GM18951 (cell line): ENCODE data around the gene DDIT3.
"Not testable (repeated sequence)": the region's sequence is repeated elsewhere in the genome, so short reads cannot be mapped to it uniquely, and the experiment has no call there.

Source experiments
- POLR2A ChIP-seq: IDR thresholded peaks from 4 replicates; pipeline ENCODE4 v1.6.1; 2011; ENCODE audit warnings: mild to moderate bottlenecking; ENCODE audit not compliant: insufficient read length, insufficient read depth; ENCODE audit errors: extremely low read depth
- in situ Hi-C: fragments of 300-500 bp; cut with MboI; formaldehyde crosslinking; loops from one replicate; pipeline ENCODE4 v1.12.0; 2022; ENCODE audit warnings: low sequenced_read_pairs, mixed read lengths, inconsistent platforms; ENCODE audit not compliant: unreplicated experiment

The DDIT3 gene

DNA sequence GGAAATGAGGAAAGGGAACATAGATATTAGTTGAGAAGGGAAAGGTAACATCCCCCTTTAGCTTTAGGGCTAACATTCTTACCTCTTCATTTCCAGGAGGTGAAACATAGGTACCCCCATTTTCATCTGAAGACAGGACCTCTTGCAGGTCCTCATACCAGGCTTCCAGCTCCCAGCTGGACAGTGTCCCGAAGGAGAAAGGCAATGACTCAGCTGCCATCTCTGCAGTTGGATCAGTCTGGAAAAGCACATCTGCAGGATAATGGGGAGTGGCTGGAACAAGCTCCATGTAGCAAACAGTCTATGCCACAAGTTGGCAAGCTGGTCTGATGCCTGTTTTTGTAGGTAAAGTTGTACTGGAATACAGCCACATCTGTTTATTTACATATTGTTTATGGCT is 3.1 kb downstream of the DDIT3 start:
- in situ Hi-C loops: no loop called here
- TF ChIP-seq POLR2A: no peak

DNA sequence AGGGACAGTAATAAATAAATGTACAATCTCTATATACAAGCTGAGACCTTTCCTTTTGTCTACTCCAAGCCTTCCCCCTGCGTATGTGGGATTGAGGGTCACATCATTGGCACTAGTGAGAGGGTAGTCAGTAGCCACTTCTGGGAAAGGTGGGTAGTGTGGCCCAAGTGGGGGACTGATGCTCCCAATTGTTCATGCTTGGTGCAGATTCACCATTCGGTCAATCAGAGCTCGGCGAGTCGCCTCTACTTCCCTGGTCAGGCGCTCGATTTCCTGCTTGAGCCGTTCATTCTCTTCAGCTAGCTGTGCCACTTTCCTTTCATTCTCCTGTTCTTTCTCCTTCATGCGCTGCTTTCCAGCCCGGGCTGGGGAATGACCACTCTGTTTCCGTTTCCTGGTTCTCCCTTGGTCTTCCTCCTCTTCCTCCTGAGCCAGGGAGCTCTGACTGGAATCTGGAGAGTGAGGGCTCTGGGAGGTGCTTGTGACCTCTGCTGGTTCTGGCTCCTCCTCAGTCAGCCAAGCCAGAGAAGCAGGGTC is 3.6 kb downstream of the DDIT3 start:
- in situ Hi-C loops: no loop called here
- TF ChIP-seq POLR2A: no peak

DNA sequence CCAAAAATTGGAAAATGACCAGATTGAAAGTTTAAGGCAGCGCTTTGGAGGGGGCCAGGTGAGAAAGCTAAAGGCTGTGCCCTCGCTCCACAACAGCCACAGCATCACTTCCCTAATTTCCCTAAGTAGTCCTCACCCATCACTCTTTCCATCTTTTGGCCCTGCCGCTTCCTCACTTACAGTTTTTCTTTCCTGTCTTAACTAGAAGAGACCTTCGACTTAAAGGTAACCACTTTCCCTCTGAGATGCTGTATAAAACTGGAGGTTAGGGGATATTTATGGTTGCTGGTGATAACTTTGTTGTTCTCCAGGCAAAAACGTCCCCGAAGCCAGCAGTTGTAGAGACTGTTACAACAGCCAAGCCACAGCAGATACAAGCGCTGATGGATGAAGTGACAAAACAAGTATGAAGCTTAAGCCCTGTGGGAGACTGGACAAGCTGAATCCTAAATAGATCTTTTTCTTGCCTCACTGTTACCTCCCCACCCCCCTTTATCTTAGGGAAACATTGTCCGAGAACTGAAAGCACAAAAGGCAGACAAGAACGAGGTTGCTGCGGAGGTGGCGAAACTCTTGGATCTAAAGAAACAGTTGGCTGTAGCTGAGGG is 4.3 kb downstream of the DDIT3 start:
- in situ Hi-C loops: no loop called here
- TF ChIP-seq POLR2A: no peak

DNA sequence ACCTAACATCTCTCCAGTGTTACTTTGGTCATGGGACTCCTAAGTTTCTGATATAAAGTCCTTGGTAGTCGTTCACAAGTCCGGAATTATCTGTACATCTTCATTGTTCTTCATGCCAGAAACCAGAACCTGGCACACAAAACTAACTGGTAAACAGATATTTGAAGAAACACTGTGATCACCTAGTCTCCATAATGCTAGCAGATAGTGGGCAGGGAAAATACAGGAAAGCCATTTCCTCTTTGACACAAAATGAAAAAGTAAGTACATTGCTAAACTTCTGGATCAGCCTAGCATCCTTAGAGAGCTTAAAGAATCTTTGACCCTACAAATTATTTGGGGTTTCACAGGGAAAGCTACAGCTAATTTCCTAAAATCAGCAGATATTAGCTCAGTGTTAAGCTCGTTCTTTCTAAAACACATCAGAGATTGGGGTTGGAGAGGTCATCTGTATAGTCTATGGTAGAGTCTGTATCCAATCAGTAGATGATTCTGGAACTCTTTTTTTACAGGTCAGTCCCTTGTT is 4.8 kb downstream of the DDIT3 start:
- no peak for TF ChIP-seq POLR2A
- in situ Hi-C loops: no loop called here

DNA sequence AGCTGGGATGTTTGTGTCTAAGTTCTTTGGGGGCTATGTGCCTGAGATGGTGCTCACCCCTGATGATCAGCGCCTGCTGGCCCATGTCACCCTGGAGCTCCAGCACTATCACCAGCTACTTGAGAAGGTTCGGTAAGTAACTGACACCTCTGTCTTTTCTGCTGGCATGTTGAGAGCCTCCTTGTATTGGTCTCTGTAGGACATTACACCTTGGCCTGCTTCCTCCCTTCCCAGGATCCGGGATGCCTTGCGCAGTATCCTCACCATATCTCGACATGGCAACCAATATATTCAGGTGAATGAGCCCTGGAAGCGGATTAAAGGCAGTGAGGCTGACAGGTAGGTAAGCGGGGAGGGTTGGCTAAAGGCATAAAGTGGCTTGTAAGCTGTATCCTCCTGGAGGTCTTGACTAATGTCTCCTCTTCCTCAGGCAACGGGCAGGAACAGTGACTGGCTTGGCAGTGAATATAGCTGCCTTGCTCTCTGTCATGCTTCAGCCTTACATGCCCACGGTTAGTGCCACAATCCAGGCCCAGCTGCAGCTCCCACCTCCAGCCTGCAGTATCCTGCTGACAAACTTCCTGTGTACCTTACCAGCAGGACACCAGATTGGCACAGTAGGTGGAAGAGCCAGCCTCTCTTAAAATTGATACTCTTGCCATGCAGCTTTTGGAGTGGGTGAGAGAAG is 5.5 kb downstream of the DDIT3 start:
- in situ Hi-C loops: no loop called here
- TF ChIP-seq POLR2A: no peak

DNA sequence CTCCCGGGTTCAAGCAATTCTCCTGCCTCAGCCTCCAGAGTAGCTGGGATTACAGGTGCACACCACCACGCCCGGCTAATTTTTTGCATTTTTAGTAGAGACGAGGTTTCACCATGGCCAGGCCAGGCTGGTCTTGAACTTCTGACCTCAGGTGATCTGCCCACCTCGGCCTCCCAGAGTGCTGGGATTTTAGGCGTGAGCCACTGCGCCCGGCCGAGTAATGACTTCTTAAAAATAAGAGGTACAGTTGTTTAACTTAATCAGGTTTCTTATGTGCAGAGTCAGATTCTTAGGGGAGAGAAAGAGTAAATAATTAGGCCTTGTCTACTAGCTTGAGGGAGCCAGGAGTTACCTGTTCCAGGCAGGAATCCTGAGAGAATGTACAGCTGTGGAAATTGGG is 6.1 kb downstream of the DDIT3 start:
- in situ Hi-C loops: not testable (repeated sequence)

DNA sequence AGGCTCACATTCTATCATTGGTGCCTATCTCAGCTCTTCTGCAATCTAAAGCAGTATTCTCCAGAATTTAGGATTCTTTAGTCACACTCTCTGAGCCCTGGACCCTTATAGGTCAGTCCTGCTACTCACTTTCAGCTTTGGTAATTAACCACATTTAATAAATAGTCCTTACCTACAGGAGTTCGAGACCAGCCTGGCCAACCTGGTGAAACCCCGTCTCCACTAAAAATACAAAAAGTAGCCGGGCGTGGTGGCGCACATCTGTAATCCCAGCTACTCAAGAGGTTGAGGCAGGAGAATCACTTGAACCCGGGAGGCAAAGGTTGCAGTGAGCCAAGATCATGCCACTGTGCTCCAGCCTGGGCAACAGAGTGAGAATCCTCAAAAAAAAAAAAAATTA is 6.6 kb downstream of the DDIT3 start:
- in situ Hi-C loops: not testable (repeated sequence)

DNA sequence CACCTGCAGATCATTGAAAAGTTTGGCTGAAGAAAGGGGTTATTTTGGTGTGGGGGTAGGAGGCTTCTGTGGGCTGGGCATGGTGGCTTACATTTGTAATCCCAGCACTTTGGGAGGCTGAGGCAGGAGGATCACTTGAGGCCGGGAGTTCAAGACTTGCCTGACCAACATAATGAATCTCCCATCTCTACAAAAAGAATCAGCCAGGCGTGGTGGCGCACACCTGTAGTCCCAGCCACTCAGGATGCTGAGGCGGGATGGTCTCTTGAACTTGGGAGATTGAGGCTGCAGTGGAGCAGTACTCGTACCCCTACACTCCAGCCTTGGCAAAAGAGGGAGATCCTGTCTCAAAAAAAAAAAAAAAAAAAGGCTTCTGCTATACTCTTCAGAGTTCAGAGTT is 7.0 kb downstream of the DDIT3 start:
- in situ Hi-C loops: no loop called here

DNA sequence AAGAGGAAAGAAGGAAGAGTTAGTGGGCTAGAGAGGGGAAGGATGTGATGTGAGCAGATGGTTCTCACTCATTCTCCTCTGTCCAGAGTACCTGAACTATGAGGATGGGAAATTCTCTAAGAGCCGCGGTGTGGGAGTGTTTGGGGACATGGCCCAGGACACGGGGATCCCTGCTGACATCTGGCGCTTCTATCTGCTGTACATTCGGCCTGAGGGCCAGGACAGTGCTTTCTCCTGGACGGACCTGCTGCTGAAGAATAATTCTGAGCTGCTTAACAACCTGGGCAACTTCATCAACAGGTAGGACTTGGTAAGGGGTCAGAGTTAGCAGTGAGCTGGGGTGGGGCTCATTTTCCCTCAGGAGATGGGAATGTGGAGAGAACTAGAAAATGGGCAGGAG is 7.6 kb downstream of the DDIT3 start:
- no peak for TF ChIP-seq POLR2A
- in situ Hi-C loops: no loop called here

More for the DNA sequence above, 7.0 kb downstream of the DDIT3 start:
- TF ChIP-seq POLR2A: no peak

DNA sequence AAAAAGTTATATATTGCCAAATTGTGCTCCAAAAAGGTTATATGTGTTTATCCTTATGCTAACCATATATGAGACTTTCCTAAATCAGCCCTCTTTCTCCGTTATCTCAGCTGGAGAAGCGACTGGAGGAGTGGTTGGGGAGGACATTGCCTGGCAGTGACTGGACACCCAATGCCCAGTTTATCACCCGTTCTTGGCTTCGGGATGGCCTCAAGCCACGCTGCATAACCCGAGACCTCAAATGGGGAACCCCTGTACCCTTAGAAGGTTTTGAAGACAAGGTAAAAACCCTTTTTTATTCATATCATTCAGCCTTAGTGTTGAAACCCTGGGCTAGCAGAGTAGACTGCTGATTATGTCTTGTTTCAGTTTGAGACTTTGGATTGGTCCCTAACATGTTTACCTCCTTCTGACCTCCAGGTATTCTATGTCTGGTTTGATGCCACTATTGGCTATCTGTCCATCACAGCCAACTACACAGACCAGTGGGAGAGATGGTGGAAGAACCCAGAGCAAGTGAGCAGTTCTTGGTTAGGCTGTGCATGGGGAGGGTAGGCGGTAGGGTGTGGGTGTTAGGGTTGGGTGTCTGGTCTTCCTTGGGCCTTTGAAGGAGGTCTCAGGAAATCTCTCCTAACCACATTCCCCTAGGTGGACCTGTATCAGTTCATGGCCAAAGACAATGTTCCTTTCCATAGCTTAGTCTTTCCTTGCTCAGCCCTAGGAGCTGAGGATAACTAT is 8.6 kb downstream of the DDIT3 start:
- no peak for TF ChIP-seq POLR2A
- in situ Hi-C loops: no loop called here

DNA sequence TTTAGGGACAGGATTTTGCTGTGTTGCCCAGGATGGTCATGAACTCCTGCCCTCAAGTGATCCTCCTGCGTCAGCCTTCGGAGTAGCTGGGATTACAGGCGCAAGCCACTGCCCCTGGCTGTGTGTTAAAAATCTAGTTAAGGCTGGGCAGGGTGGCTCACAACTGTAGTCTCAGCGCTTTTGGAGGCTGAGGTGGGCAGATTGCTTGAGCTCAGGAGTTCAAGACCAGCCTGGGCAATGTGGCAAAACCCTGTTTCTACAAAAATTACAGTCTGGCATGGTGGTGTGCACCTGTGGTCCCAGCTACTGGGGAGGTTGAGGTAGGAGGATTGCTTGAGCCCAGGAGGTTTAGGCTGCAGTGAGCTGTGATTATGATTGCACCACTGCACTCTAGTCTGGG is 9.2 kb downstream of the DDIT3 start:
- no peak for TF ChIP-seq POLR2A

DNA sequence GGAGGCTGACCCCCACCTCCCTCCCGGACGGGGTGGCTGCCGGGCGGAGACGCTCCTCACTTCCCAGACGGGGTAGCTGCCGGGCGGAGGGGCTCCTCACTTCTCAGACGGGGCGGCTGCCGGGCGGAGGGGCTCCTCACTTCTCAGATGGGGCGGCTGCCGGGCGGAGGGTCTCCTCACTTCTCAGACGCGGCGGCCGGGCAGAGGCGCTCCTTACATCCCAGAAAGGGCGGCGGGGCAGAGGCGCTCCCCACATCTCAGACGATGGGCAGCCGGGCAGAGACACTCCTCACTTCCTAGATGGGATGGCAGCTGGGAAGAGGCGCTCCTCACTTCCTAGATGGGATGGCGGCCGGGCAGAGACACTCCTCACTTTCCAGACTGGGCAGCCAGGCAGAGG is 12.5 kb downstream of the DDIT3 start:
- in situ Hi-C loops: not testable (repeated sequence)

More for the DNA sequence above, 9.2 kb downstream of the DDIT3 start:
- in situ Hi-C loops: no loop called here

DNA sequence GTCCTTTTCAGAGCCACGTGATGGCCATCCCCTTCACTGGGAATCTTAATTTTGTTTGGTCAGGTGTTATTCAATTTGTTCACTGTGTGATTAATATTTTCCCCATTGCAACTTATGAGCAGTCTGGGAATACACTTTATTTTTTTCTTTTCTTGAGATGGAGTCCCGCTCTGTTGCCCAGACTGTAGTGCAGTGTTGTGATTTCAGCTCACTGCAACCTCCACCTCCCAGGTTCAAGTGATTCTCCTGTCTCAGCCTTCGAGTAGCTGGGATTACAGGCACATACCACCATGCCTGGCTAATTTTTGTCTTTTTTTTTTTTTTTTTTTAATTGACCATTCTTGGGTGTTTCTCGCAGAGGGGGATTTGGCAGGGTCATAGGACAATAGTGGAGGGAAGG is 13.8 kb downstream of the DDIT3 start:
- in situ Hi-C loops: not testable (repeated sequence)

DNA sequence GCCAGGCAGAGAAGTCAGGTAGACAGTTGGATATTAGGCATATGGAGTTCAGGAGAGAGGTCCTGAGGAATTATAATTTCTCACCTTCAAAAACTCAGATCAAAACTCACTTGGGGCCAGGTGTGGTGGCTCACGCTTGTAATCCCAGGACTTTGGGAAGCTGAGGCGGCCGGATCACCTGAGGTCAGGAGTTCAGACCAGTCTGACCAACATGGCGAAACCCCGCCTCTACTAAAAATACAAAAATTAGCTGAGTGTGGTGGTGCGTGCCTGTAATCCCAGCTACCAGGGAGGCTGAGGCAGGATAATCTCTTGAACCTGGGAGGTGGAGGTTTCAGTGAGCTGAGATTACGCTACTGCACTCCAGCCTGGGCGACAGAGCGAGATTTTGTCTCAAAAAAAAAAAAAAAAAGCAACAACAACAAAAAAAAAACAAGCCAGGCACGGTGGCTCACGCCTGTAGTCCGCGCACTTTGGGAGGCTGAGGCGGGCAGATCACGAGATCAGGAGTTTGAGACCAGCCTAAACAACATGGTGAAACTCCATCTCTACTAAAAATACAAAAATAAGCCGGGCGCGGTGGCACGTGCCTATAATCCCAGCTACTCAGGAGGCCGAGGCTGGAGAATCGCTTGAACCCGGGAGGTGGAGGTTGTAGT is 17.9 kb downstream of the DDIT3 start:
- in situ Hi-C loops: not testable (repeated sequence)
